RKO (cell line): Measurements from ENCODE around the gene GSTA3.
"Not testable (repeated sequence)": the region's sequence is repeated elsewhere in the genome, so short reads cannot be mapped to it uniquely, and the experiment has no call there.

Source experiments
- DNase-seq: peaks from one replicate; pipeline ENCODE4 v3.0.0-alpha.2; 2016; ENCODE audit warnings: low spot score

GSTA3 gene

GRCh38 chr6:52910091-52910490, 593 bp upstream of the GSTA3 start:
- no peak for DNase-seq

GRCh38 chr6:52909131-52909530, 367 bp downstream of the GSTA3 start:
- DNase-seq, result no peak

- no peak for DNase-seq
Observed at GRCh38 chr6:52908526-52908925, 972 bp downstream of the GSTA3 start.

GRCh38 chr6:52904562-52905279, 4.8 kb downstream of the GSTA3 start:
- no peak for DNase-seq

- no peak for DNase-seq
Observed at GRCh38 chr6:52900536-52900935, 9.0 kb downstream of the GSTA3 start.

GRCh38 chr6:52895790-52896189, 13.7 kb downstream of the GSTA3 start:
- not testable (repeated sequence) for DNase-seq

GRCh38 chr6:52894285-52894684, 15.2 kb downstream of the GSTA3 start:
- DNase-seq, result no peak

GRCh38 chr6:52893803-52894202, 15.7 kb downstream of the GSTA3 start:
- no peak for DNase-seq

GRCh38 chr6:52893221-52893620, 16.3 kb downstream of the GSTA3 start:
- no peak for DNase-seq

- DNase-seq, result no peak
Observed at GRCh38 chr6:52890018-52890417, 19.5 kb downstream of the GSTA3 start.

- DNase-seq, result no peak
Observed at GRCh38 chr6:52887910-52888524, 21.5 kb downstream of the GSTA3 start.

GRCh38 chr6:52881996-52882841, 27.3 kb downstream of the GSTA3 start:
- DNase-seq, result peak; percentile 81

GRCh38 chr6:52881662-52881995, 27.9 kb downstream of the GSTA3 start:
- DNase-seq, result no peak

- no peak for DNase-seq
Observed at GRCh38 chr6:52877786-52878185, 31.7 kb downstream of the GSTA3 start.

GRCh38 chr6:52877168-52877567, 32.3 kb downstream of the GSTA3 start:
- peak; percentile 82 for DNase-seq

GRCh38 chr6:52876056-52876787, 33.3 kb downstream of the GSTA3 start:
- no peak for DNase-seq

- DNase-seq, result no peak
Observed at GRCh38 chr6:52872031-52872430, 37.5 kb downstream of the GSTA3 start.

GRCh38 chr6:52871621-52872020, 37.9 kb downstream of the GSTA3 start:
- DNase-seq, result no peak

GRCh38 chr6:52870335-52871091, 39.0 kb downstream of the GSTA3 start:
- DNase-seq, result not testable (repeated sequence)

- not testable (repeated sequence) for DNase-seq
Observed at GRCh38 chr6:52868899-52869298, 40.6 kb downstream of the GSTA3 start.

GRCh38 chr6:52868240-52868639, 41.3 kb downstream of the GSTA3 start:
- DNase-seq, result no peak

GRCh38 chr6:52861151-52861550, 48.3 kb downstream of the GSTA3 start:
- DNase-seq, result not testable (repeated sequence)
